GM12872 (cell line): ENCODE data around the gene CFL1.

Experiments
- TF ChIP-seq, protein P1 (sequence below): IDR thresholded peaks from 3 replicates; pipeline ENCODE4 v1.5.1; 2011; ENCODE audit warnings: low read depth, mild to moderate bottlenecking, low read length, moderate library complexity; ENCODE audit not compliant: insufficient read depth

Gene CFL1

DNA sequence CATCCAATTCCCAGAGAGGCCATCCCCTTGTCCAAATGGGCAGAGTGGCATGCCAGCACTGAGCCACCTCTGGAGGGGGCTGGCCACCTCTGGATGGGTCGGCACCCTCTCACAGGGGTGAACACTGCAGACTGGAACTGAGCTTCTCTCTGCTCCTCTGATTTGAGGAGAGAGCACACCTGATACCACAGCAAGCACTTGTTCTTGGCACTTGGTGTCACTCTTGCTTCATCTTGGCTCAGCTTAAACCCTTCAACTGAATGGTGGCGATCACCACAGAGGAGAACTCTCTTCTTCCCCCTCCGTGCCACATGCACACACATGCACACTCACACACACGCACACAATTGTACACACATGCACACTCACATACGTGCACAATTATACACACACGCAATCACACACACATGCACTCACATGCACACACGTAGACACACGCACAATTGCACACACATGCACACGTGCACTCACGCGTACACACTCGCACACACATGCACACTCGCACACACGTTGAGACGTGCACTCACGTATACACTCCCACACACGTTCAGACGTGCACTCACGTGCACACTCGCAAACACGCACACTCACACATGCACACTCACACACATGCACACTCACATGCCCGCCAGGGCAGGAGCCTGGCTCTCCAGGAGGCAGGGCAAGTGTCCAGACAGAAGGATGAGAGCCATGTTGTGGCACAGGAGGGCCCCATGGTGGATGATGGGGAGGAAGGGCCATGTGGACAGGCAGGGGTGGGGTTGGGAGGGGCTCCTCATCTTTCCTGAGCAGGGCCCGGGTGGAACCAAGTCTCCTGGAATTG is 47.7 kb downstream of the CFL1 start:
- TF ChIP-seq, protein P1, sequence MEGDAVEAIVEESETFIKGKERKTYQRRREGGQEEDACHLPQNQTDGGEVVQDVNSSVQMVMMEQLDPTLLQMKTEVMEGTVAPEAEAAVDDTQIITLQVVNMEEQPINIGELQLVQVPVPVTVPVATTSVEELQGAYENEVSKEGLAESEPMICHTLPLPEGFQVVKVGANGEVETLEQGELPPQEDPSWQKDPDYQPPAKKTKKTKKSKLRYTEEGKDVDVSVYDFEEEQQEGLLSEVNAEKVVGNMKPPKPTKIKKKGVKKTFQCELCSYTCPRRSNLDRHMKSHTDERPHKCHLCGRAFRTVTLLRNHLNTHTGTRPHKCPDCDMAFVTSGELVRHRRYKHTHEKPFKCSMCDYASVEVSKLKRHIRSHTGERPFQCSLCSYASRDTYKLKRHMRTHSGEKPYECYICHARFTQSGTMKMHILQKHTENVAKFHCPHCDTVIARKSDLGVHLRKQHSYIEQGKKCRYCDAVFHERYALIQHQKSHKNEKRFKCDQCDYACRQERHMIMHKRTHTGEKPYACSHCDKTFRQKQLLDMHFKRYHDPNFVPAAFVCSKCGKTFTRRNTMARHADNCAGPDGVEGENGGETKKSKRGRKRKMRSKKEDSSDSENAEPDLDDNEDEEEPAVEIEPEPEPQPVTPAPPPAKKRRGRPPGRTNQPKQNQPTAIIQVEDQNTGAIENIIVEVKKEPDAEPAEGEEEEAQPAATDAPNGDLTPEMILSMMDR, result no peak

DNA sequence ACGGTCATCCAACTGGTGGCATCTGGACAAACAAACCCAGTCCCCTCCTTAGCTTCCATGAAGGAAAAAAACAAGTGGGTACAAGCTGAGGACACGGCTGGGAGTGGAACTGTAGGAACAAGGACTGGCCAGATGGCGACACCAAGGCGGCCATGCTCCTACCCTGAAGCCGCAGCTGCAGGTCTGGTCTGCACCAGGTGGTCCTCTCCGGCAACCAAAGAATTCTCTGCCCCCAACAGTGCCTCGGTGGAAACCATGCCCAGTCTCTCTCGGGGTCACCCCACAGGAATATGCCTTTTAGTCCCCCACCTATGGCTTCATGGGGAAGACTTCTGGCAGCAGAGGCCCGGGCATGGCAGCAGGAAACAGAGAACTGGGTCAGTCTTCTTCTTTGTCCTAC is 48.5 kb downstream of the CFL1 start:
- TF ChIP-seq, protein P1, result no peak

DNA sequence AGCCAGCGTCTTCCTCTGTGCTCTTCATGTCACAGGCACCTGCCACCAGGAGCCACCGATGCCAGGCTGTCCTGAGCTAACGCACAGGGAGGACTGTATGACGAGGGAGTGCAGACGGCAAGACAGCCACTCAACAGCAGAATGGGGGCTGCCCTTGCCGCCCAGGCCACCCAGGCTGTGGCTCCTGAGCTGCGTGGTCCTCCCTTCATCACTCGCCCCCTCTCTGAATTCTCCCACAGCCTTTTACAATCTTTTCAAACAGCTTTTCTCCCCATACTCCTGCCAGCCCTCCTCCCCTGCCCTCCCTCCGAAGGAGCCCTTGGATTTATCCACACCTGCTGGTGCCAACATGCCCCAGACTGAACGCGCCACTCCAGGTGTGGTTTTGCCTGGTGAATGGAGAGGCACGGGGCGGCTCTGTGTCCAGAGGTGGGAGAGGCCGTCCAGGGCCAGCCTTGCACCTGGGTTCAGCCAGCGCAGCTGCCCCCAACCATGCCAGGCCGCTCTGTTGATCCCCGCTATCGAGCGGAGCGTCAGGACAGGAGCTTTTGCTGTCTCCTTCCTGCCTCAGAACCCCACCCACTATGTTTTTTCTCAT is 49.1 kb downstream of the CFL1 start:
- TF ChIP-seq, protein P1, result no peak

DNA sequence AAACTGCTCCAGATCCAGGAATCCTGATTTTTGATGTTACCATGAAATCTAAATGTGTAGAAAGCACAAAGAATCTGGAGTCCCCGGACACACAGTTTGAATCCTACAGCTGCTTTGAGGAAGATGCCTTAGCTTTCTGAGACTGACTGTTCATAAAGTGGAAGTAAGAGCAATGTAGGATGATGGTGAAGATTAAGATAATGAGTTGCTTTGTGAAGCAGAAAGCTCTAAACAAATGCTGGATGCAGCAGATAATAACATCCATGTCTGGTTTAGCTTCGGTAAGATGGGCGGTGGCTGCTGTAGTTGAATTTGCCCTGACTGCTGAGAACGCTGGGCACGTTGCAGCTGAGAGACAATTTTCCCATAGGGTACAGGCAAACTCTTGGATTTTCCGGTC is 51.0 kb downstream of the CFL1 start:
- TF ChIP-seq, protein P1, result no peak
